Skeletal muscle tissue (tissue), 4 donors: ENCODE measurements around the gene GTF2E1. TPM values are rescaled to one million over a fixed set of nuclear protein-coding genes. Genes with fewer than 3 reads are reported as not detected.
"Not testable (repeated sequence)": the region's sequence is repeated elsewhere in the genome, so short reads cannot be mapped to it uniquely, and the experiment has no call there.

Source experiments
- H3K27ac ChIP-seq: one replicate; pipeline ENCODE4 v1.7.0; 2013; ENCODE audit warnings: mild to moderate bottlenecking, low read depth, low read length, inconsistent platforms
- H3K27me3 ChIP-seq, 3 donors: one replicate each; pipeline ENCODE4 v1.7.0; 2013; ENCODE audit warnings: low read length in 3 of 3; ENCODE audit not compliant: control insufficient read depth in 3 of 3, insufficient read depth in 3 of 3
- H3K36me3 ChIP-seq, 3 donors: one replicate each; pipeline ENCODE4 v1.7.0; 2013; ENCODE audit warnings: low read length in 3 of 3; ENCODE audit not compliant: control insufficient read depth in 3 of 3, insufficient read depth in 3 of 3
- H3K4me1 ChIP-seq, 3 donors: one replicate each; pipeline ENCODE4 v1.7.0; 2013; ENCODE audit warnings: low read length in 3 of 3, mild to moderate bottlenecking in 3 of 3; ENCODE audit not compliant: control insufficient read depth in 3 of 3, insufficient read depth in 3 of 3
- H3K4me3 ChIP-seq, 3 donors: one replicate each; pipeline ENCODE4 v1.7.0; 2013; ENCODE audit warnings: low read length in 3 of 3
- H3K9ac ChIP-seq, 3 donors: one replicate each; pipeline ENCODE4 v1.7.0; 2013; ENCODE audit warnings: low read length in 3 of 3, mild to moderate bottlenecking in 3 of 3, moderate library complexity in 2 of 3, low read depth in 1 of 3
- H3K9me3 ChIP-seq, 3 donors: one replicate each; pipeline ENCODE4 v1.7.0; 2013; ENCODE audit warnings: low read length in 3 of 3; ENCODE audit not compliant: control insufficient read depth in 3 of 3
- total RNA-seq: library from RNA; depleted of rRNA; stranded (reverse); fragments of >200 nt; gene quantifications from one replicate; pipeline ENCODE4 v1.2.3, GENCODE V29; 2014
- donor health status: Osteomylitis.

The GTF2E1 gene
- total RNA-seq, 1 donor from 2014 or later, result 22.4 TPM

DNA sequence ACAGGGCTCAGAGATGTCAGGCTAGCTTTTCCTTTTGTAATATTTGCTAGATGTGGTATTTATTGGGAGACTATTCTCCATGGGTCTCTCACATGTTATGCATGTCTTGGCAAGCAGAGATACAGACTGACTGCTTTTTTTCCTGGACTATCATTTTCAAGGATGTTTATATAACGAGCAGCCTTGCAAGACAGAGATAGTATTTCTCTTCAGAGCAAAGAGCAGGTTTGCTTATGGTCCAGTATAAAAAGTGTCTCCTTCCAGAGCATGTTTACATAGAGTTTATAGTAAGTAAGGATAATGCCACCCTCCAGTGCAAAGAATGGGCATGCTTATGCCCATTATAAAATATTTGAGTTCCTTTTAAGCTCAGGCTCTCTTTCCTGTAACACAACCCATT lies 24.6 kb downstream of the GTF2E1 start:
- Histone ChIP-seq H3K27ac (no peak overlapping the region), H3K36me3 (no peaks in the 10 kb centered on the region), H3K9ac (no peak overlapping the region), H3K4me3 (no peak overlapping the region), H3K4me1 (peaks cover 8 to 16% (median 10%) of the 10 kb centered on the region in 3 donors), H3K9me3 (no peaks in the 10 kb centered on the region), H3K27me3 (no peaks in the 10 kb centered on the region)

DNA sequence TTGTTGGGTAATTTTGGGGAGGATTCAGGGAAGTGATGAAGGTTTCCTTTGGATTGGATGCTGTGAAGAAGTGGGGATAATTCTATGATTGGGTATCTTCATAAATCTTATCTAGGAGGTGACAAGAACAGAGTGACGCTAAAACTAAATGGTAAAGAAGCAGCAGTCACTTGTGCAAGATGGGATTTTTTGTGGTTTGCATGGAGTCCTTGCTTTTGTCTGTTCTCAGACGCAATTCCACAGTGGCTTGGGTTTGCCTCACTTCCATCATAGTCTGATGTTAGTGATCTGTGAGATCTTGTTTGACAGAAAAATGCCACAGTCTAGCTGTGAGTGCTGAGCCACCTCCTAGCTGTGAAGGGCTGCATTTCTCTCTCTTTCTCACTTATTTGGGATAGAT lies 26.9 kb downstream of the GTF2E1 start:
- Histone ChIP-seq H3K9ac (no peak overlapping the region), H3K27me3 (no peaks in the 10 kb centered on the region), H3K4me3 (no peak overlapping the region), H3K9me3 (no peaks in the 10 kb centered on the region), H3K27ac (no peak overlapping the region), H3K4me1 (peaks cover 2 to 5% (median 3%) of the 10 kb centered on the region in 3 donors), H3K36me3 (no peaks in the 10 kb centered on the region)

DNA sequence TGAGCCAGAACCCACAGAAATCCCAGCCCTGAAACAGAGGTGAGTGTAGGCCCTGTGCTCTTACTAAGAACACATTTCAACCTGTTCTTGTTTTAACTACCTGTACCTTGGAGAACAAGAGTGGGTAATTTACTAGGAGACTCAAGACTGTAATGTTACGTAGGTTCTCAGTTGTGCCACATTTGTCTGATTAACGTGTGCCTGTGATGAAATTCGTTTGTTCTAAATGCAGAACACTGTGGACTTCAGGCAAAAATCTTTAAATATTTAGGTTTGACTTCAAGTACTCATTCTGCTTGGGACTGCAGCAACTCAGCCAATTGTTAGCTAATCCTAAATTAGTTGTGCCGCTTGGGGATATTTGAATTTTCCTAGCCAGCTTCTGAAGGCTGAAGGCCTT lies 28.3 kb downstream of the GTF2E1 start:
- H3K36me3 ChIP-seq, result no peaks in the 10 kb centered on the region
- no peak overlapping the region for H3K27ac ChIP-seq
- H3K9ac ChIP-seq, result no peak overlapping the region
- H3K27me3 ChIP-seq, result no peaks in the 10 kb centered on the region
- H3K4me1 ChIP-seq, result peaks cover 0 to 5% (median 3%) of the 10 kb centered on the region in 3 donors
- H3K4me3 ChIP-seq, result no peak overlapping the region
- no peaks in the 10 kb centered on the region for H3K9me3 ChIP-seq

DNA sequence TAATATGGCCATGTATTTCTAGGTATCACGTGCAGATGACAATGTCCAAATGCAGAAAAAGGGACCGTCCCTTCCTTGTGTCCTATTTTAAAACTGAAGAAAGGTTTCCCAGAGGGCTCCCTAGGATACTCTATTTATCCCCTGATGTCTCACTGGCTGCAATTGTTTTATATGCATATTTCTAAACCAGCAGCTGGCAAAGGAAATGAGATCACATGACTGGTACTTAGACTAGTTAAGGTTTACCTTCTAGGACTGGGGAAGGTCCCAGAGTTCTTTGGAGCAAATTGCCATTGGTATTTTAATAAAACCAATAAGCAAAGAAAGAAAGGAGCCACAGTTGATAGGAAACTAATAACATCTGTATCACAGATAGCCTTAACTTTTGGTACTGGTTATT lies 29.5 kb downstream of the GTF2E1 start:
- peaks cover 0 to 4% (median 1%) of the 10 kb centered on the region in 3 donors for H3K4me1 ChIP-seq

DNA sequence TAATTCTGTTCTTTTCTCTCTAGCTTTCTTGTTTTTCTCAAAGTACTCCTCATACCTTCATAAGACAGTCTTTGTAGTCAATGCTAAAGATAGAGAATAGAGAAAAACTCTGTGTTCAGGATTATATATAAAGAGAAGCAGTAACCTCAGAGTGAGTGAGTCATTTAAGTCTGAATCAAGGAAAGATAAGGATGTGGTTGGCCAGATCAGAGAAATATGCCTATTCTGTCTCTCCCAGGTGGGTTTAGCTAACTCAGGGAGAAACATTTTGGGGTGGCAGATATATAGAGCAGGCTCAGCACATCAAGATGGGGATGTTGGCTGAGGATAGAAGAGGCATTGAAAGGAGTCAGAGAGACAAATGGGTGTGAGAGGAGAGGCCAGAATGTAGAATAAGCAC lies 31.4 kb downstream of the GTF2E1 start:
- Histone ChIP-seq H3K9me3 (no peaks in the 10 kb centered on the region), H3K9ac (no peak overlapping the region), H3K27ac (no peak overlapping the region), H3K4me3 (no peak overlapping the region), H3K36me3 (peaks cover 2 to 5% (median 3%) of the 10 kb centered on the region in 3 donors), H3K4me1 (no peaks in the 10 kb centered on the region), H3K27me3 (no peaks in the 10 kb centered on the region)

More for the DNA sequence above, 29.5 kb downstream of the GTF2E1 start:
- no peak overlapping the region for H3K9ac ChIP-seq
- H3K9me3 ChIP-seq, result no peaks in the 10 kb centered on the region
- no peak overlapping the region for H3K4me3 ChIP-seq
- no peaks in the 10 kb centered on the region for H3K27me3 ChIP-seq
- peaks cover 2 to 3% (median 3%) of the 10 kb centered on the region in 3 donors for H3K36me3 ChIP-seq
- H3K27ac ChIP-seq, result no peak overlapping the region

DNA sequence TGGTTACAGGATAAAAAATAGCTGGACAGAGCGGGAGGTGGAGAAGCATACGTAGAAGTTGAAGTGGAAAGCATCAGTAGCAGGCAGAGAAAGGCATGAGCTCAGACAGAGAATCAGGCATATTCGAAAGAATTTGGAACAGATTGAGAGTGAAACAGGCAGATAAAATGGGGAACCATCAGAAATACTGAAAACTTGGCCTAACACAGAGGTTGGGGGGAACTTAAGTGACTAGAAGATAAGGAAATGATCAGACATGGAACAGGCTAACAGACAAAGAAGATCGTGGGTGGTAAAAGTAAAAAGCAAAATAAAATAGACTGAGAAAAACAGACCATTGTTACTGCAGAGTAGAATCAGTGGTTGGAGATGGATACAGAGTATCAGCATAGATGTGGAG lies 32.9 kb downstream of the GTF2E1 start:
- H3K9me3 ChIP-seq, result no peaks in the 10 kb centered on the region
- no peak overlapping the region for H3K9ac ChIP-seq
- peaks cover 2 to 5% (median 3%) of the 10 kb centered on the region in 3 donors for H3K36me3 ChIP-seq
- H3K27ac ChIP-seq, result no peak overlapping the region
- no peak overlapping the region for H3K4me3 ChIP-seq
- no peaks in the 10 kb centered on the region for H3K27me3 ChIP-seq
- no peaks in the 10 kb centered on the region for H3K4me1 ChIP-seq

DNA sequence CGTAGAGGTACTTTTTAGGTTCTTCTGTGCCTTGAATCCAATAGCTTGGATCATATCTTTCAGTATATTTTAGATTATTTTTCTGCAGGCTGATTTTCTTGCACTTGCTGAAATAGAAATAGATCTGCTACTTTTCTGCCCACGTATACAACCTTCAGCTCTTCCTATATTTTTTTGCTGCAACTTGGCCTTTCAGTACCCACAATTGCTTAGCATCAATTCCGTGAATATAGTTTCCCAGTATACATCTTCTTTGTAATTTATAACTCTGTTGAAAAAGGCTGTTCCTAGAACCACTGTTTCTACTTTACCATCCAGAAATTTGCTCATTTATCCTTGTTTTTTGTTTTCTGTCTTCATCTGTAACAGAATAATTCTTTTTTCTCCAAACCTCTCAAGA lies 36.2 kb downstream of the GTF2E1 start:
- Histone ChIP-seq H3K4me3 (no peak overlapping the region), H3K27ac (no peak overlapping the region), H3K36me3 (peaks cover 4 to 10% (median 5%) of the 10 kb centered on the region in 3 donors), H3K9me3 (no peaks in the 10 kb centered on the region), H3K9ac (no peak overlapping the region), H3K4me1 (no peaks in the 10 kb centered on the region), H3K27me3 (no peaks in the 10 kb centered on the region)

DNA sequence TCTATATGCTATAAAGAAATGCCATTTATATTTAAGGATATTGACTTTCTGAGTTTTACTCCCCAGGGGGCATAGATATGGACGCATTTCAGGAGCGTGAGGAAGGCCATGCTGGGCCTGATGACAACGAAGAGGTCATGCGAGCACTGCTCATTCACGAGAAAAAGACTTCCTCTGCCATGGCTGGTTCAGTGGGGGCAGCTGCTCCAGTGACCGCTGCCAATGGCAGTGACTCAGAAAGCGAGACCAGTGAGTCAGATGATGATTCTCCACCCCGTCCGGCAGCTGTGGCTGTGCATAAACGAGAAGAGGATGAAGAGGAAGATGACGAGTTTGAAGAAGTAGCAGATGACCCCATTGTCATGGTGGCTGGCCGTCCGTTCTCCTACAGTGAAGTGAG lies 38.4 kb downstream of the GTF2E1 start:
- H3K4me3 ChIP-seq, result no peak overlapping the region
- H3K9me3 ChIP-seq, result no peaks in the 10 kb centered on the region
- no peak overlapping the region for H3K9ac ChIP-seq
- H3K27me3 ChIP-seq, result no peaks in the 10 kb centered on the region
- no peaks in the 10 kb centered on the region for H3K4me1 ChIP-seq
- H3K27ac ChIP-seq, result no peak overlapping the region
- H3K36me3 ChIP-seq, result peaks cover 4 to 10% (median 5%) of the 10 kb centered on the region in 3 donors

DNA sequence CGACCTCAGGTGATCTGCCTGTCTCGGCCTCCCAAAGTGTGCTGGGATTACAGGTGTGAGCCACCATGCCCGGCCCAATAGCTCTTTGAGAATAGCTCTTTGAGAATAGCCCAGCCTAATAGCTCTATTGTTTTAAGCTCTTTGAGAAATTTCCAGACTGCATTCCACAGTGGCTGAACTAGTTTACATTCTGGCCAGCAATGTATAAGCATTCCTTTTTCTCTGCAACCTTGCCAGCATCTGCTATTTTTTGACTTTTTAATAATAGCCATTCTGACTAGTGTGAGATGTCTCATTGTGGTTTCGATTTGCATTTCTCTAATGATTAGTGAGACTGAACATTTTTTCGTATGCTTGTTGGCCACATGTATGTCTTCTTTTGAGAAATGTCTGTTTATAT lies 43.3 kb downstream of the GTF2E1 start:
- not testable (repeated sequence) for H3K9ac ChIP-seq, H3K9me3 ChIP-seq, H3K27me3 ChIP-seq, H3K27ac ChIP-seq, H3K4me3 ChIP-seq, H3K36me3 ChIP-seq, H3K4me1 ChIP-seq

DNA sequence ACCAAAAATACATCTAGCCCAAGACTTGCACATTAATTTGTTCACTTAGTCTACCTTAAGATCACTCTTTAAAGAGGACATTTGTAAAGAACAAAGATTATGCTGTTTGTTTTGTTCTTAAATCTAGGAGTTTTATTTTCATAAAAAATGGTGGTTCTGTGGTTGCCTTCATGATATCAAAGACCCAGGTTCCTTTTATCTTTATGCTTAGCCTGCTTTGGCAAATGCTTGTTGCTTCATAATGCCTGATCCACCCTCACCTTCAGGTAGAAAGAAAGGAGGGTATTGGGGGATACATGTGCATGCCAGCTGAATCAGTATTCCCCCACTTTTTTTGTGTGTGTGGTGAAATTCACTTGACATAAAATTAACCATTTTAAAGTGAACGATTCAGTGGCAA lies 48.5 kb downstream of the GTF2E1 start:
- H3K4me3 ChIP-seq, result no peak overlapping the region
- H3K9ac ChIP-seq, result no peak overlapping the region
- H3K36me3 ChIP-seq, result no peaks in the 10 kb centered on the region
- no peaks in the 10 kb centered on the region for H3K9me3 ChIP-seq
- H3K27me3 ChIP-seq, result no peaks in the 10 kb centered on the region
- H3K27ac ChIP-seq, result no peak overlapping the region
- no peaks in the 10 kb centered on the region for H3K4me1 ChIP-seq

DNA sequence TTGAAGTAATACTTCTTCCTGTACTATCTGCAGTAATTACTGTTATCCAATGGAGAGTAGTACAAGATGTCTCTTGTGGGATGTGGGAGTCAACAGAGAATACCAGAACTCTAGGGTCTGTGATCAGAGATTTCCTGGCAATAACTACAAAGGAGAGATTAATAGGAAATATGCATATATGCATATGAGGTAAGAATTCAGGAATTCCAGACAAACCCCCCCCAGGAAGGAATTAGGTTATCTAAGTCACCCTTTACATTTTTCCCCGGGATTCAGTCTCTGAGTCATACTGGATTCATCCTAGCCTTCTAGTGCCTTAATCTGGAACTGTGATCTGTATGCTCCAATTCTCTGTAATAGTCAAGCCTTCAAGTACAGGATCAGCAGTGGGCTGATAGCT lies 49.4 kb downstream of the GTF2E1 start:
- H3K27ac ChIP-seq, result no peak overlapping the region
- H3K27me3 ChIP-seq, result no peaks in the 10 kb centered on the region
- H3K4me1 ChIP-seq, result no peaks in the 10 kb centered on the region
- no peak overlapping the region for H3K9ac ChIP-seq
- no peaks in the 10 kb centered on the region for H3K36me3 ChIP-seq
- no peak overlapping the region for H3K4me3 ChIP-seq
- no peaks in the 10 kb centered on the region for H3K9me3 ChIP-seq
